IPS-20b (cell line): Measurements from ENCODE around the gene CDCA4.
A peak's percentile ranks its signal among the peaks of the same experiment; 100 is the strongest.
"Not testable (repeated sequence)": the region's sequence is repeated elsewhere in the genome, so short reads cannot be mapped to it uniquely, and the experiment has no call there.

Source experiments
- H3K27ac ChIP-seq: one replicate; pipeline ENCODE4 v1.5.1; 2013; ENCODE audit warnings: low read length
- H3K27me3 ChIP-seq: 2 replicates; pipeline ENCODE4 v1.6.1; 2013; ENCODE audit warnings: mild to moderate bottlenecking, low read length, inconsistent platforms; ENCODE audit not compliant: insufficient read depth
- H3K36me3 ChIP-seq: 2 replicates; pipeline ENCODE4 v1.6.1; 2013; ENCODE audit warnings: low read depth, mild to moderate bottlenecking, inconsistent platforms, low read length, moderate library complexity; ENCODE audit not compliant: insufficient read depth
- H3K4me1 ChIP-seq: 2 replicates; pipeline ENCODE4 v1.6.1; 2013; ENCODE audit warnings: mild to moderate bottlenecking, control low read depth, inconsistent platforms, low read length, moderate library complexity; ENCODE audit not compliant: insufficient read depth
- H3K4me3 ChIP-seq: 2 replicates; pipeline ENCODE4 v1.5.1; 2013; ENCODE audit warnings: mild to moderate bottlenecking, low read length, inconsistent platforms
- H3K9ac ChIP-seq: 2 replicates; pipeline ENCODE4 v1.6.1; 2013; ENCODE audit warnings: low read depth, mild to moderate bottlenecking, inconsistent platforms, low read length, moderate library complexity
- H3K9me3 ChIP-seq: 2 replicates; pipeline ENCODE4 v1.6.1; 2013; ENCODE audit warnings: mild to moderate bottlenecking, low read depth, low read length, inconsistent platforms; ENCODE audit not compliant: insufficient read depth

CDCA4 gene

DNA sequence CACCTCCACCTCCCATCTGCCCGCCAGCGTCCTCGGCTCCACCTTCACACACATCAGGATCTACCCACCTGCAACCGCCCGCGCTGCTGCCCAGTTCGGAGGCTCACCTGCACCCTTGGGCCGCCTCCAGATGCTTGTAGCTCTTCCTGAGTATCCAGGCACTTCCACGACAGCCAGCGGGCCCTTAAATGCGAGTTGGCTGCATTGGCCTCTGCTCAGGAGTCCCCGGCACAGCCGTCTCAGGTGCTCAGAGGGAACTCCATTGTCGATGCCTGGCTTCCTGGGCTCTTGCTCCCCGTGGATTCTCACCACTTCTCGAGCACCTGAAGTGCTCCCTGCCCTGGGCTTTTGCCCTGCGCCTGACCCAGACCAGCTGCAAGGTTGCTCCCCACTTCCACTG lies 21.9 kb upstream of the CDCA4 start:
- Histone ChIP-seq H3K9me3 (no peaks in the 10 kb centered on the region), H3K4me3 (no peak overlapping the region), H3K4me1 (no peaks in the 10 kb centered on the region), H3K36me3 (no peaks in the 10 kb centered on the region), H3K9ac (no peak overlapping the region), H3K27ac (no peak overlapping the region), H3K27me3 (peaks cover 22% of the 10 kb centered on the region)

- peaks cover 22% of the 10 kb centered on the region for H3K27me3 ChIP-seq
- no peaks in the 10 kb centered on the region for H3K4me1 ChIP-seq
- H3K9ac ChIP-seq: no peak overlapping the region
- H3K9me3 ChIP-seq: no peaks in the 10 kb centered on the region
- H3K4me3 ChIP-seq: no peak overlapping the region
- H3K36me3 ChIP-seq: no peaks in the 10 kb centered on the region
- no peak overlapping the region for H3K27ac ChIP-seq
Measured at GRCh38 chr14:105041841-105042765, 21.2 kb upstream of the CDCA4 start.

GRCh38 chr14:105039458-105040205 lies 18.7 kb upstream of the CDCA4 start:
- Histone ChIP-seq H3K9ac (no peak overlapping the region), H3K9me3 (no peaks in the 10 kb centered on the region), H3K4me1 (no peaks in the 10 kb centered on the region), H3K36me3 (no peaks in the 10 kb centered on the region), H3K4me3 (no peak overlapping the region), H3K27me3 (peaks cover 19% of the 10 kb centered on the region), H3K27ac (no peak overlapping the region)

GRCh38 chr14:105035616-105036015 lies 14.7 kb upstream of the CDCA4 start:
- peaks cover 38% of the 10 kb centered on the region for H3K27me3 ChIP-seq
- H3K4me1 ChIP-seq, H3K9ac ChIP-seq, H3K4me3 ChIP-seq, H3K9me3 ChIP-seq, H3K27ac ChIP-seq, H3K36me3 ChIP-seq: not testable (repeated sequence)

GRCh38 chr14:105034315-105035039 lies 13.6 kb upstream of the CDCA4 start:
- H3K4me3 ChIP-seq: no peak overlapping the region
- no peaks in the 10 kb centered on the region for H3K36me3 ChIP-seq
- no peak overlapping the region for H3K9ac ChIP-seq
- H3K4me1 ChIP-seq: peaks cover 8% of the 10 kb centered on the region; the same call in 1 of the 2 replicates
- H3K27me3 ChIP-seq: peaks cover 38% of the 10 kb centered on the region
- H3K9me3 ChIP-seq: no peaks in the 10 kb centered on the region
- no peak overlapping the region for H3K27ac ChIP-seq

- peaks cover 38% of the 10 kb centered on the region for H3K27me3 ChIP-seq
- not testable (repeated sequence) for H3K9me3 ChIP-seq, H3K36me3 ChIP-seq, H3K27ac ChIP-seq, H3K4me1 ChIP-seq
- peak overlapping the region; percentile 65 for H3K4me3 ChIP-seq
- peak overlapping the region; percentile 58; the same call in 1 of the 2 replicates for H3K9ac ChIP-seq
Measured at GRCh38 chr14:105033412-105033900, 12.6 kb upstream of the CDCA4 start.

- not testable (repeated sequence) for H3K4me3 ChIP-seq, H3K9me3 ChIP-seq, H3K9ac ChIP-seq, H3K4me1 ChIP-seq, H3K27ac ChIP-seq, H3K36me3 ChIP-seq
- peaks cover 38% of the 10 kb centered on the region for H3K27me3 ChIP-seq
Measured at GRCh38 chr14:105032451-105032901, 11.6 kb upstream of the CDCA4 start.

- Histone ChIP-seq H3K9me3 (no peaks in the 10 kb centered on the region), H3K27ac (no peak overlapping the region), H3K27me3 (peaks cover 38% of the 10 kb centered on the region), H3K36me3 (no peaks in the 10 kb centered on the region), H3K4me3 (no peak overlapping the region), H3K9ac (no peak overlapping the region), H3K4me1 (peaks cover 8% of the 10 kb centered on the region; the same call in 1 of the 2 replicates)
Measured at GRCh38 chr14:105030836-105031396, 10.0 kb upstream of the CDCA4 start.

DNA sequence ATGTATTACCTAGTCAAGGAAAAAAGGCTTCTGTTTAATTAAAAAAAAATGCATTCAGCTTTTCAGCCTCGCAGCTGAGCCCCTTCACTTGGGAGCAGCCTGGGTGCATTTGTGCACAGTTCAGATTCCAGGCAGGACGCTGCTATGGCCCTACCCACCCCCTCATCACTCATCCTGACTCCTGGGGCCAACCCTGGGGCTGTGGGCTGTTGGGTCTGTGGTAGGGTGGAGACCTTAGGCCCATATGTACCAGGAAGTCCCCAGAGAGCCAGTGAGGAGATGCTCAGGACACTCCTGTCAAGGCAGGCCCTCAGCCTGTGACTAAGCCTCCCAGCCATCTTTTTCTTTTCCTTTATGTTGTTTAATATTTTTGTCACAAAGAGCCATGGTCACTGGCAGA lies 9.3 kb upstream of the CDCA4 start:
- Histone ChIP-seq H3K27me3 (peaks cover 38% of the 10 kb centered on the region), H3K4me3 (no peak overlapping the region), H3K27ac (no peak overlapping the region), H3K36me3 (no peaks in the 10 kb centered on the region), H3K9me3 (no peaks in the 10 kb centered on the region), H3K4me1 (peaks cover 8% of the 10 kb centered on the region; the same call in 1 of the 2 replicates), H3K9ac (no peak overlapping the region)

GRCh38 chr14:105029402-105029801 lies 8.5 kb upstream of the CDCA4 start:
- H3K4me1 ChIP-seq: peaks cover 7% of the 10 kb centered on the region; the same call in 1 of the 2 replicates
- H3K9me3 ChIP-seq: no peaks in the 10 kb centered on the region
- H3K27me3 ChIP-seq: peaks cover 31% of the 10 kb centered on the region
- no peak overlapping the region for H3K9ac ChIP-seq
- H3K27ac ChIP-seq: no peak overlapping the region
- no peak overlapping the region for H3K4me3 ChIP-seq
- no peaks in the 10 kb centered on the region for H3K36me3 ChIP-seq
